Right lobe of liver (tissue), 4 donors: Measurements from ENCODE around the gene FAH.

ENCODE experiments used
- POLR2A ChIP-seq: fragments of 450-650 bp; IDR thresholded peaks from one replicate; pipeline ENCODE4 v1.6.1; 2017; ENCODE audit warnings: antibody characterized with exemption, mild to moderate bottlenecking
- TF ChIP-seq, protein P1 (sequence below), 4 donors: fragments of 200-600 bp in 3 of 4; fragments of 450-650 bp in 1 of 4; IDR thresholded peaks; one replicate each; pipeline versions ENCODE4 v1.5.1 to v1.8.0; 2016 to 2022; ENCODE audit warnings: antibody characterized with exemption in 4 of 4, mild to moderate bottlenecking in 2 of 4
- donor health status: DM: no; HTN: no; CAD: no.
- donor health status: DM: no; HTN: no; CAD: no.
- donor health status: DM: no; HTN: yes; CAD: no.

- TF ChIP-seq, protein P1, sequence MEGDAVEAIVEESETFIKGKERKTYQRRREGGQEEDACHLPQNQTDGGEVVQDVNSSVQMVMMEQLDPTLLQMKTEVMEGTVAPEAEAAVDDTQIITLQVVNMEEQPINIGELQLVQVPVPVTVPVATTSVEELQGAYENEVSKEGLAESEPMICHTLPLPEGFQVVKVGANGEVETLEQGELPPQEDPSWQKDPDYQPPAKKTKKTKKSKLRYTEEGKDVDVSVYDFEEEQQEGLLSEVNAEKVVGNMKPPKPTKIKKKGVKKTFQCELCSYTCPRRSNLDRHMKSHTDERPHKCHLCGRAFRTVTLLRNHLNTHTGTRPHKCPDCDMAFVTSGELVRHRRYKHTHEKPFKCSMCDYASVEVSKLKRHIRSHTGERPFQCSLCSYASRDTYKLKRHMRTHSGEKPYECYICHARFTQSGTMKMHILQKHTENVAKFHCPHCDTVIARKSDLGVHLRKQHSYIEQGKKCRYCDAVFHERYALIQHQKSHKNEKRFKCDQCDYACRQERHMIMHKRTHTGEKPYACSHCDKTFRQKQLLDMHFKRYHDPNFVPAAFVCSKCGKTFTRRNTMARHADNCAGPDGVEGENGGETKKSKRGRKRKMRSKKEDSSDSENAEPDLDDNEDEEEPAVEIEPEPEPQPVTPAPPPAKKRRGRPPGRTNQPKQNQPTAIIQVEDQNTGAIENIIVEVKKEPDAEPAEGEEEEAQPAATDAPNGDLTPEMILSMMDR (IDR thresholded peaks at IDR 0.05) = no peak
- TF ChIP-seq POLR2A = no peak
Measured at GRCh38 chr15:80168421-80168820, 15.6 kb downstream of the FAH start.
